GM12865 (cell line): ENCODE measurements around the gene BTBD7.
A peak's percentile ranks its signal among the peaks of the same experiment; 100 is the strongest.

Experiments
- DNase-seq: peaks from one replicate; pipeline ENCODE4 v3.0.0; 2010; ENCODE audit warnings: low read depth
- H3K4me3 ChIP-seq: 2 replicates; pipeline ENCODE4 v1.5.1; 2011; ENCODE audit warnings: mild to moderate bottlenecking, low read depth, low read length, control low read depth
- TF ChIP-seq, protein P1 (sequence below): IDR thresholded peaks from 2 replicates; pipeline ENCODE4 v1.5.1; 2011; ENCODE audit warnings: low read length, control low read depth, low read depth, inconsistent platforms; ENCODE audit not compliant: insufficient read depth; ENCODE audit errors: missing control alignments

The BTBD7 gene

DNA sequence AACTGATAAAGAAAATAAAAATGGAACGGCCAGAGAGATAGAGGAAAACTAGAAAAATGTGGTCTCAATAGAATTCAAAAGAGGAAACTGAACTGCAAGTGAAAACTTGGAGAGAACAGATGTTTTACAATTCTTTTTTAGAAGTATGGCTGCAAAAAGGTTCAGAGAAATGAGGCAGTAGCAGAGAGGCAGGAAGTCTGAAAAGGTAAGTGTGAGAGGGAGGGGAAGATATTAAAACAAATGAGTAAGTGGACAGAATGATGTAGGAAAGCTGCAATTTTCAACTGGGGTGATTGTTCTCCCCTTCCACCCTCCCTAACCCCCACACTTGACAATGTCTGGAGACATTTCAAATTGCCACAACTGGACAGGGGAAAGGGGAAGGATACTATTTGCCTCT, 12.9 kb downstream of the BTBD7 start:
- no peak overlapping the region for H3K4me3 ChIP-seq
- peak; percentile 18 for DNase-seq
- TF ChIP-seq, protein P1, sequence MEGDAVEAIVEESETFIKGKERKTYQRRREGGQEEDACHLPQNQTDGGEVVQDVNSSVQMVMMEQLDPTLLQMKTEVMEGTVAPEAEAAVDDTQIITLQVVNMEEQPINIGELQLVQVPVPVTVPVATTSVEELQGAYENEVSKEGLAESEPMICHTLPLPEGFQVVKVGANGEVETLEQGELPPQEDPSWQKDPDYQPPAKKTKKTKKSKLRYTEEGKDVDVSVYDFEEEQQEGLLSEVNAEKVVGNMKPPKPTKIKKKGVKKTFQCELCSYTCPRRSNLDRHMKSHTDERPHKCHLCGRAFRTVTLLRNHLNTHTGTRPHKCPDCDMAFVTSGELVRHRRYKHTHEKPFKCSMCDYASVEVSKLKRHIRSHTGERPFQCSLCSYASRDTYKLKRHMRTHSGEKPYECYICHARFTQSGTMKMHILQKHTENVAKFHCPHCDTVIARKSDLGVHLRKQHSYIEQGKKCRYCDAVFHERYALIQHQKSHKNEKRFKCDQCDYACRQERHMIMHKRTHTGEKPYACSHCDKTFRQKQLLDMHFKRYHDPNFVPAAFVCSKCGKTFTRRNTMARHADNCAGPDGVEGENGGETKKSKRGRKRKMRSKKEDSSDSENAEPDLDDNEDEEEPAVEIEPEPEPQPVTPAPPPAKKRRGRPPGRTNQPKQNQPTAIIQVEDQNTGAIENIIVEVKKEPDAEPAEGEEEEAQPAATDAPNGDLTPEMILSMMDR: no peak

GRCh38 chr14:93319494-93319893, 13.3 kb downstream of the BTBD7 start:
- DNase-seq: peak; percentile 9
- H3K4me3 ChIP-seq: no peak overlapping the region
- TF ChIP-seq, protein P1: no peak

- no peak for DNase-seq
- no peak overlapping the region for H3K4me3 ChIP-seq
- TF ChIP-seq, protein P1: no peak
Measured at GRCh38 chr14:93318927-93319326, 13.9 kb downstream of the BTBD7 start.

- DNase-seq: no peak
- TF ChIP-seq, protein P1: no peak
- H3K4me3 ChIP-seq: no peak overlapping the region
Measured at GRCh38 chr14:93317875-93318807, 14.7 kb downstream of the BTBD7 start.

- no peak overlapping the region for H3K4me3 ChIP-seq
- no peak for DNase-seq
- TF ChIP-seq, protein P1: no peak
Measured at GRCh38 chr14:93317210-93317874, 15.5 kb downstream of the BTBD7 start.

DNA sequence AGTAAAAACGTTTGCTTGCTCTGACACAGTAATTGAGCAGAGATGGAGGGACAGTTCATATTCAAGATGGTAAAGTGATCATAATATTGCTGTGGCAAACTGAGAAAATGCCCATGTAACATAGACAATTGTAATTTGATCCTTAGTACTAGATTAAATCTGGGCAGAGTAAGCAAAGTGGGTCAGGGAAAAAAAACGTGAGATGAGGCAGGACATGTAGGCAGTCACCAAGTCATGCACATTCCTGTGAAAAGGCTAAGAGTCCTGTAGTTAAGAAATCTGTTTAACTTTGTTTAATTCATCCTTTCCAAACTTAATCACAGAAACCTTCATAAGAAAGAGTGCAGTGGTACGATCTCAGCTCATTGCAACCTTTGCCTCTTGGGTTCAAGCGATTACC, 16.1 kb downstream of the BTBD7 start:
- H3K4me3 ChIP-seq: no peak overlapping the region
- TF ChIP-seq, protein P1: no peak
- no peak for DNase-seq
